Gastrocnemius medialis (tissue), 4 donors: ENCODE measurements around the gene TTLL5. TPM values are rescaled to one million over a fixed set of nuclear protein-coding genes. Genes with fewer than 3 reads are reported as not detected.

ENCODE experiments used
- ATAC-seq, 2 donors: fragments of 150-250 bp; one replicate each; pipeline ENCODE4 v1.9.1; 2016
- DNase-seq, 2 donors: peaks; one replicate each; pipeline ENCODE4 v3.0.0-alpha.2; 2019
- H3K27ac ChIP-seq, 4 donors: fragments of 200-600 bp; sonication (generic); 1 replicate in 1 of 4; 2 replicates in 3 of 4; pipeline ENCODE4 v1.5.1; 2016 to 2018; ENCODE audit warnings: mild to moderate bottlenecking in 2 of 4, moderate library complexity in 1 of 4
- H3K27me3 ChIP-seq, 3 donors: fragments of 200-600 bp; sonication (generic) in 2 of 3; 1 replicate in 1 of 3; 2 replicates in 2 of 3; pipeline versions ENCODE4 v1.5.1 to v1.6.0; 2016 to 2019; ENCODE audit warnings: mild to moderate bottlenecking in 1 of 3, moderate library complexity in 1 of 3
- H3K36me3 ChIP-seq, 2 donors: fragments of 200-600 bp; sonication (generic) in 1 of 2; one replicate each; pipeline ENCODE4 v1.5.1; 2017 to 2018
- H3K4me1 ChIP-seq, 2 donors: fragments of 200-600 bp; sonication (generic) in 1 of 2; one replicate each; pipeline ENCODE4 v1.5.1; 2016 to 2017; ENCODE audit warnings: mild to moderate bottlenecking in 2 of 2
- H3K4me3 ChIP-seq, 4 donors: fragments of 200-600 bp; sonication (generic) in 3 of 4; 1 replicate in 1 of 4; 2 replicates in 3 of 4; pipeline ENCODE4 v1.5.1; 2016 to 2019; ENCODE audit warnings: mild to moderate bottlenecking in 2 of 4
- H3K9me3 ChIP-seq, 3 donors: fragments of 200-600 bp; sonication (generic) in 2 of 3; 1 replicate in 1 of 3; 2 replicates in 2 of 3; pipeline ENCODE4 v1.5.1; 2016 to 2019
- POLR2A ChIP-seq, 2 donors: fragments of 450-650 bp; IDR thresholded peaks; one replicate each; pipeline ENCODE4 v1.6.1; 2017; ENCODE audit warnings: antibody characterized with exemption in 2 of 2, mild to moderate bottlenecking in 2 of 2, moderate library complexity in 2 of 2
- in situ Hi-C, 4 donors: fragments of 200-750 bp; cut with MboI; loops; one replicate each; pipeline versions ENCODE4 v1.15.0 to v1.8.0; 2017; ENCODE audit warnings: low sequenced_read_pairs in 4 of 4
- intact Hi-C: fragments of 100-400 bp; cut with DNase I; formaldehyde crosslinking; loops from one replicate; pipeline ENCODE4 v1.15.1; 2023; ENCODE audit warnings: low total_unique reads
- total RNA-seq, 4 donors: library from RNA; depleted of rRNA; stranded (reverse); fragments of >200 nt; gene quantifications; one replicate each; pipeline versions ENCODE4 v1.1.0 to v1.2.3, GENCODE V29; 2016
- TF ChIP-seq, protein P1 (sequence below), 5 experiments: fragments of 450-650 bp in 3 of 5; fragments of 200-600 bp in 2 of 5; sonication (generic) in 2 of 5; IDR thresholded peaks in 4 of 5; conservative IDR thresholded peaks in 1 of 5; 1 replicate in 4 of 5; 2 replicates in 1 of 5; pipeline ENCODE4 v1.5.1; 2016 to 2019; ENCODE audit warnings: antibody characterized with exemption in 5 of 5, mild to moderate bottlenecking in 3 of 5, moderate library complexity in 3 of 5

TTLL5 gene
- total RNA-seq, 4 donors from 2014 or later, result 9.1 to 36.0 (median 16.4) TPM

DNA sequence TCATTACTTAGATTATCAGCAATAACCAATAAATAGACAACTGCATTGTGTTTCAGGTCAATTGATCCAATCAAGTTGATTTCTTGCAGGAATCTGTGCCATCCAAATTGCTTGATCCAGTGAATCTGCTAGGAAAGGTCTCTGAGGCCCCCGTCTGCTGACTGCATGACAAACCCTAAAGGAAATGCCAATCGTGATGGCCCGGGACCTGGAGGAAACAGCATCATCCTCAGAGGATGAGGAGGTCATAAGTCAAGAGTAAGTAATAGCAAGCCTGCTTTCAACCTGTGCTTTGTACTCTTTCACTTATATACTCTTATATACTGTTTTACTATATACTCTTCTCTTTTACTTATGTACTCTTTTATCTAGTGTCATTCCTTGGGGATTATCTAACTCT lies 1.9 kb downstream of the TTLL5 start:
- H3K4me1 ChIP-seq, result peaks cover 25 to 27% of the 10 kb centered on the region in 2 donors
- H3K27ac ChIP-seq, result no peak overlapping the region
- no peaks in the 10 kb centered on the region for H3K36me3 ChIP-seq
- DNase-seq (no peak), ATAC-seq (no peak)
- TF ChIP-seq, protein P1, sequence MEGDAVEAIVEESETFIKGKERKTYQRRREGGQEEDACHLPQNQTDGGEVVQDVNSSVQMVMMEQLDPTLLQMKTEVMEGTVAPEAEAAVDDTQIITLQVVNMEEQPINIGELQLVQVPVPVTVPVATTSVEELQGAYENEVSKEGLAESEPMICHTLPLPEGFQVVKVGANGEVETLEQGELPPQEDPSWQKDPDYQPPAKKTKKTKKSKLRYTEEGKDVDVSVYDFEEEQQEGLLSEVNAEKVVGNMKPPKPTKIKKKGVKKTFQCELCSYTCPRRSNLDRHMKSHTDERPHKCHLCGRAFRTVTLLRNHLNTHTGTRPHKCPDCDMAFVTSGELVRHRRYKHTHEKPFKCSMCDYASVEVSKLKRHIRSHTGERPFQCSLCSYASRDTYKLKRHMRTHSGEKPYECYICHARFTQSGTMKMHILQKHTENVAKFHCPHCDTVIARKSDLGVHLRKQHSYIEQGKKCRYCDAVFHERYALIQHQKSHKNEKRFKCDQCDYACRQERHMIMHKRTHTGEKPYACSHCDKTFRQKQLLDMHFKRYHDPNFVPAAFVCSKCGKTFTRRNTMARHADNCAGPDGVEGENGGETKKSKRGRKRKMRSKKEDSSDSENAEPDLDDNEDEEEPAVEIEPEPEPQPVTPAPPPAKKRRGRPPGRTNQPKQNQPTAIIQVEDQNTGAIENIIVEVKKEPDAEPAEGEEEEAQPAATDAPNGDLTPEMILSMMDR (IDR thresholded peaks at IDR 0.05 in 4 of 5, conservative IDR thresholded peaks at IDR 0.05 in 1 of 5), result no peak
- no peak for TF ChIP-seq POLR2A (IDR thresholded peaks at IDR 0.05)
- no peaks in the 10 kb centered on the region for H3K9me3 ChIP-seq
- in situ Hi-C loops (no loop called here), intact Hi-C loops (loop anchor here (5.0 kb wide), 2 partner anchors 319 to 499 kb away; partner anchors contain the start of gene TGFB3)
- H3K4me3 ChIP-seq, result no peak overlapping the region
- no peaks in the 10 kb centered on the region for H3K27me3 ChIP-seq

DNA sequence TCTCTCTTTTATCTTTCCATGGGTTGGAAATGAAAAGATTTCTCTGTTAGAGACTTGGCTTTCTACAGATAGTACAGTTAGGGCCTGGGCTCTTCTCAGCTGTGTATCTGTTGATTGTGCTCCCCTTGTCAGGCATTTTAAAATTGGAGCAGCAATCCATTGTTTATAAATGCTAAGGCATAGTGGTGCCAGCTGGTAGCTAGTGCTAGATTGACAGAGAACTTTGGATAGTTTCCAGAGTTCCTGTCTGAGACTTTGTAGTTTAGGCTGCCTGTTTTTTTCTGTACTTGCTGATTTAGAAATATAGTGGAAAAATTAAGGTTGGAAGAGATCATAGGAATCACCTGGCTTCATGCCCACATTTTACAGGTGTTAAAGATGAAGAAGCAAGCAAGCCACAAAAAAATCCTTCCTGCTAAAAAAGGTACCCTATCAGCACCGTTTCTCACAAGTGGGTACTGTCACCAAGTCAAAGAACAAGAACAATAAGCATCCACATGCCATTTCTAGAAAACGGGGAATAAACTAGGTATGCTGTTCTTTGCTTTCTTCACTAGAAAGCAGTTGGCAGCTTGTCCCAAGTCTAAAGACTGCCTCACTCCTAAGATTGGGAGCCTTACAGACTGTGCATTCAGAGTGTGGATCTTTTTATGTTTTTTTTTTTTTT lies 6.2 kb downstream of the TTLL5 start:
- H3K4me3 ChIP-seq, result no peak overlapping the region
- intact Hi-C loops (no loop called here), in situ Hi-C loops (no loop called here)
- no peaks in the 10 kb centered on the region for H3K9me3 ChIP-seq
- peaks cover 5 to 17% of the 10 kb centered on the region in 2 donors for H3K36me3 ChIP-seq
- no peak overlapping the region for H3K27ac ChIP-seq
- DNase-seq, result no peak
- H3K27me3 ChIP-seq, result no peaks in the 10 kb centered on the region
- TF ChIP-seq POLR2A (IDR thresholded peaks at IDR 0.05), result no peak
- TF ChIP-seq, protein P1 (IDR thresholded peaks at IDR 0.05 in 4 of 5, conservative IDR thresholded peaks at IDR 0.05 in 1 of 5), result no peak
- peaks cover under 1% of the 10 kb centered on the region in 2 donors for H3K4me1 ChIP-seq
- no peak for ATAC-seq

DNA sequence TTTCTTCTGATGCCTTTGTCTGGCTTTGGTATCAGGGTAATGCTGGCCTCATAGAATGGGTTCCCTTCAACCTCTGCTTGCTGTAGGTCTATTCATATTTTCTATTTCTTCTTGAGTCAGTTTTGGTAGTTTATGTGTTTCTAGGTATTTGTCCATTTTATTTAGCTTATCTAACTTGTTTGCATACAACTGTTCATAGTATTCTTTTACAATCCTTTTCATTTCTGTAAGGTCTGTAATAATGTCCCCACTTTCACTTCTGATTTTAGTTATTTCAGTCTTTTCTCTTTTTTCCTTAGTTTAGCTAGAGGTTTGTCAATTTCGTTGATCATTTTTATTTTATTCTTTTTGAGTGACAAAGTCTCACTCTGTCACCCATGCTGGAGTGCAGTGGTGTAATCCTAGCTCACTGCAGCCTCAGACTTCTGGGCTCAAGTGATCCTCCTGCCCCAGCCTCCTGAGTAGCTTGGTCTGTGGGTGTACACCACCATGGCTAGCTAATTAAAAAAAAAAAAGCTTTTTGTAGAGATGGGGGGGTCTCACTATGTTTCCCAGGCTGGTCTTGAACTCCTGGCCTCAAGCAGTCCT lies 11.7 kb downstream of the TTLL5 start:
- Histone ChIP-seq H3K27me3 (no peaks in the 10 kb centered on the region), H3K4me3 (no peak overlapping the region), H3K36me3 (peaks cover 5 to 17% of the 10 kb centered on the region in 2 donors), H3K9me3 (no peaks in the 10 kb centered on the region), H3K4me1 (no peaks in the 10 kb centered on the region), H3K27ac (no peak overlapping the region)
- ATAC-seq (no peak), DNase-seq (no peak)
- in situ Hi-C loops, result no loop called here
- TF ChIP-seq POLR2A (IDR thresholded peaks at IDR 0.05), result no peak
- TF ChIP-seq, protein P1 (IDR thresholded peaks at IDR 0.05 in 4 of 5, conservative IDR thresholded peaks at IDR 0.05 in 1 of 5), result no peak
- intact Hi-C loops, result no loop called here

DNA sequence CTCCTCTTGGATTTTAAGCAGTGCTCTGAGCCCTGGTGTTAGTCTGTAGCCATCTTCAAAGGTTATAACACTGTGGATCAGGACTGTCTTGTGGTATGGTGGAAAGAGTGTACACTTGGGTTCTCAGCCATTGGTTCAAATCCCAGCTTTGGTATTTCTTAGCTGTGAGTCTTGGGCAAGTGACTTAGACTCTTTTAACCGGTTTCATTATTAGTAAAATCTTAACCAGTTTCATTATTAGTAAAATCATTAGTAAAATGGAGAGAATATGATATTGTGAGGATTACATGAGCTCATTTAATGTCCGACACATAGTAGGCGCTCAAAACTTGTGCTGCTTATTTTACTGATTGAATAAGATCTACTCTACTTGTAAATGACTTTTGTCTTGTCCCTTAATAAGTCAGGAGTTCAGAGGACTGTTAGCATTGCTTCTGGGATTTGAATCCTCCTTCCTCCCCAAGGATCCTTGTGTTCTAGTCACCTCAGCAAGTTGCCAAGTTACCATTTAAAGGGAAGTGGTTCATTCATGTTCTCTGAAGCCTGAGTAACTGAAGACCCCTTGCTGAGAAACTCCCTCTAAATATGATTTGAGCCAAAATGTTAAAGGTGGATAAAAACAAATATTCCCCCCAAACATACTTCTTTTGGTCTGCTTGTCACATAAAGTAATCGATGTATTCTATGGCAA lies 12.4 kb downstream of the TTLL5 start:
- H3K27ac ChIP-seq, result no peak overlapping the region
- H3K36me3 ChIP-seq, result peaks cover 5 to 17% of the 10 kb centered on the region in 2 donors
- no peaks in the 10 kb centered on the region for H3K4me1 ChIP-seq
- H3K27me3 ChIP-seq, result no peaks in the 10 kb centered on the region
- no peaks in the 10 kb centered on the region for H3K9me3 ChIP-seq
- H3K4me3 ChIP-seq, result no peak overlapping the region
- intact Hi-C loops (no loop called here), in situ Hi-C loops (no loop called here)
- ATAC-seq (no peak), DNase-seq (no peak)
- no peak for TF ChIP-seq POLR2A (IDR thresholded peaks at IDR 0.05)
- TF ChIP-seq, protein P1 (IDR thresholded peaks at IDR 0.05 in 4 of 5, conservative IDR thresholded peaks at IDR 0.05 in 1 of 5), result no peak
